Measurements from ENCODE around the gene CLPTM1L.

The CLPTM1L gene

GRCh38 chr5:1344975-1345838 lies at the start of gene CLPTM1L:
CLPTM1L (minus strand) TSS chr5:1345099; CDS start chr5:1344841, 258 bp downstream.
- peak; percentile 94 for DNase-seq

- no peak for DNase-seq
Measured at GRCh38 chr5:1393571-1394501, 48.9 kb upstream of the CLPTM1L start.

GRCh38 chr5:1392801-1393565 lies 48.1 kb upstream of the CLPTM1L start:
- DNase-seq: no peak

DNA sequence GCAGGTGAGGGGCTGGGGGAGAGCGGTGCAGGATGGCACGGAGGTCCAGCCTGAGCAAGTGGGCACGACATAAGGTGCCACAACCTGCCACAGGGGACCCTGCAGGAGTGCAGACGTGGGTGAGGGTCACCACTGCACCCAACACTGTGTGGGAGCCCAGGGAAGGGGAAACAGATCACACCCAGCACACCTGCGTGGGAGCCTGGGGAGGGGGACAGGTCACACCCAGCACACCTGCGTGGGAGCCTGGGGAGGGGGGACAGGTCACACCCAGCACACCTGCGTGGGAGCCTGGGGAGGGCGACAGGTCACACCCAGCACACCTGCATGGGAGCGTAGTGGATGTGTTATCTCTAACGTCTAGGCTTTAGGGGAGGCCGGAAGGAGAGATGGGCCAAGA lies 47.4 kb upstream of the CLPTM1L start:
- DNase-seq: no peak

GRCh38 chr5:1391691-1392090 lies 46.8 kb upstream of the CLPTM1L start:
- no peak for DNase-seq

DNA sequence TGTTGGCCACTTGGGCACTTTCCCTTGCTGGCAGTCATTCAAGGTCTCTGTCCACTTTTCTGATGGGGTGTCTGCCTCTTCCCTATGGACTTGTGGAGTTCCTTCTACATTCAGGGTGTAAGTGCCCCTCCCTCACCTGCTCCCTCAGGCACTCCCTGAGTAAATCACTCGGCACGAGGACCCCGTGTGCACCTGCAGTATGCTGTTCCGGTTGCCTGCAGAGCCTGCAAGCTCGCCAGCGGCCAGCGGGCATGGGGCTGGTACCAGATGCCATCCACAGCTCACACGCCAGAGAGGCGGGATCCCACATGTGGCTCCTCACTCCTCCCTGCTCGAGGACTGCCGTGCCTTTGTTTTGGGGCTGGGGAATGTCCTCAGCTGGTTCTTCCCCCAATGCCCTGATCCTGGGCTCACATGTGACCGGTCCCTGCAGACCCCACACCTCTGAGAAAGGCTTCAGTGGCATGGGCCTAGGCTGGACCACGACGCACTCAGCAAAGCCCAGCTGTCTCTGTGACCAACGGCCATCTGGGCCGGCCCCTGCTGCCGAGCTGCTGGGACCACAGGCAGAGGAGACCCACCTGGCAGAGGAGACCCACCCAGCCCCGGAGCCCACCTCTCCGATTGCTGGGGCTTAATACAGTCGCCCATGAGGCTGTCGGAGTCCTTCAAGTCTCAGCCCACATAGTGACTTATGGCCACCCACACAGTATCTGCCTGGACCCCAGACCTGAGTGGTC lies 46.1 kb upstream of the CLPTM1L start:
- DNase-seq: no peak

- no peak for DNase-seq
Measured at GRCh38 chr5:1390333-1390732, 45.4 kb upstream of the CLPTM1L start.

GRCh38 chr5:1388383-1388967 lies 43.6 kb upstream of the CLPTM1L start:
- DNase-seq: no peak

DNA sequence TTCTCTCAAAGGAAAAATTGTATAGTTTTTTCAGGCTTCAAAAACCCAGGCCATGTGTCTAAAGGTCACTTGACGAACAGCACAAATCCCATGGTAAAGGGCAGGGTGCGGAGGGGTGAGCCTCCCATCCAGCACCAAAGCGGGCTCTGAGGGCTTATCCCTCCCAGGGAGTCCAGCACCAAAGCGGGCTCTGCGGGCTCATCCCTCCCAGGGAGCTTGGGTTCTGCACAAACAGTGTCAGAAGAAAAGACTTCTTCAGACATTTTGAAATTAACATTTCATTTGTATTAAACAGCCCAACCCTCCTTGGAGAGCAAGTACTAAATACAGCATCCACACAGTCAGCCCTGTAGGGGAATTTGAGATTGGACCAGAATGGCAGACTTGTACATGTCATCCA lies 43.0 kb upstream of the CLPTM1L start:
- no peak for DNase-seq

GRCh38 chr5:1387059-1387755 lies 42.3 kb upstream of the CLPTM1L start:
- DNase-seq: no peak

DNA sequence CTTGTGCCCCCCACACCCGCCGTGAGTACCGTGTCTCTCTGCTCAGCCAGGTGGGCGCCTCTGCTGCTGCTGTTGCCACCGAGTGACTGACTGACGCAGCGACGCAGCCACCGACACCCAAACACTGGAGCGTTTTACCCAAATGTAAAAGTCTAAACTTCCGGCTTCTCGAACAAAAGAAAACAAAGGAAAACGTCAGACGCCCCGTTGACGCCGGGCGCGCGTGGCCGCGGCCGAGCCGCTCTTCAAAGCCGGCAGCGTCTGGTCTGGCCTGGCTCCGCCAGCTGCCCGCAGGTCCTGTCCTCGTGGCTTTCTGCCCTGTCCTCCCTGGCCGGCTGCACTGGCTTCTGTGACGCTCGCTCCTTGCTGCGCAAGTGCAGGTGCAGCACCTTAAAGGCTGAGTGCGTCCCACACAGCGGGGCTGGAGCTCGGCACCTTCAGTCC lies 41.4 kb upstream of the CLPTM1L start:
- DNase-seq: peak; percentile 75

DNA sequence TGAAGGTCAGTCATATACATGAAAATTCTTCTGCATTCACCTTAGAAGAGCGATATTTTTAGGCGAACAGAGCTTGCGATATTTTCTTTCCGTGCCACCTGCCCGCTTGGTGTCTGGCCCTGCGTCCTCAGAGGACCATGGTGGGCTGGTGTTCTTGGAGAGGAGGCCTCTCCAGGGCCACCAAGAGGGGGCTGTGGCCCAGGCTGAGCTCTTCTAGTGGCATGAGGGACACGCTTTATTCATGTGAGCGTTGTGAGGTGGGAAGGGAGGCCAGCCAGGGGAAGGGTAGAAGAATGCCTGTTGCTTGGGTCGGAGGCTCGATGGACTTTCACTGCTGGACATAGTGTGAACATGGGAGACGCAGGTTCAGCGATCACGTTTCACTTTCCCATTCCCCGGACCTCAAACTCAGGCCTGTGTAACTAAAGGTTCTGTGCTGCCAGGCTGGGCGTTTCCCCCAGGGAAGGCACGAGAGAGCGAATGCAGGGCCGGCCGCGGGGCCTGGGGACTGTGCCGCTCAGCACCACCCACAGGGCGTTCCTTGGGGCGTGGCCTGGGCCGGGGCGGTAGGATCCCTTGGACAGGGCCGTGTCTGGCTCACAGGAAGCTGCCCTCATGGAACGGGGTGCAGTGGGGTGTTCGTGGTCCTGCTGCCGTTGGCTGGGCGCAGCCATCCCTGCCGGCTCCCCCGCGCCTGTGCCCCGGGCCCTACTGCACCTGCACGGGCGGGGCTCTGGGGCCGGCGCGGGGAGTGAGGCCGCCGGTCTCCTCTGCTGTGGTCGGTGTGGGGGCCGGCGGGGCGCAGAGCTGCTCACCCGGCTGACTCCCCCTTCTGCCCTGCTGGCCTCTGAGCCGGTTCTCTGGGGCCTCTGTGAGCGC lies 40.7 kb upstream of the CLPTM1L start:
- peak; percentile 91 for DNase-seq

DNA sequence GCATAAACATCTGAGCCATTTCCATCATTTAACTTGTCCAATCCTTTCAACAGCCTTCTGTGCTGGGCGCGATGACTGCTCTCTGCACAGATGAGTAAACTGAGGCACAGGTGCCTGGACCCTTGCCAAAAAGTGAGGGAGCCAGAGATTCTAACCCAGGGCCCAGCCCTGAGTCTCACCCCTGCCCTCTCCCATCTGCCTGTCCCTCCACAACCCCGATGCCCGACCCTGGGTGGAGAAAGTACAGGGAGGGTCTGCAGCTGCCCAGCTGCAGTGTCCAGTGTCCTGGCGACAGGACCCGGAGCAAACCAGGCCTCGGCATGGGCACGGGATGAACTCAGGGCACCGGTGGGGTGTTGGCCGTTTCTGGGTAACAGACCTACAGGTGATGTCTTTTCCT lies 39.6 kb upstream of the CLPTM1L start:
- DNase-seq: no peak

GRCh38 chr5:1383886-1384401 lies 39.0 kb upstream of the CLPTM1L start:
- DNase-seq: no peak

DNA sequence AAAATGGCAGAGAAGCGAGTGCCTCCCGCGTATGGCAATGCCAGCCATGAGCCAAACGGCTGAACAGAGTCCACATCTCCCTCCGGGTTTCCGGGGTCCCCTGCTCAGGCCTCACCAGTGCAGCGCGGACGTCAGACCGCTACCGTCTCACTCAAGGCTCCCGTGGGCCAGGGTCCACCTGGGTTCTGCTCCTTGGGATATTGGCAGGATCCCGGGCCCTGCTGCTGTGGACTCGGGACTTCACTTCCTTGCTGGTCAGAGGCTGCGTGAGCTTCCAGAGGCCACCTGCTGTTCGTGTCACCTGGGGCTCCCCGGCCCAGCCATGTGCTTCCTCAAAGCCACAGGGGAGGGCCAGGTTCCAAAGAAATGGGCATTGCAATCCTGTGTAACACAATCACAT lies 38.4 kb upstream of the CLPTM1L start:
- DNase-seq: no peak

DNA sequence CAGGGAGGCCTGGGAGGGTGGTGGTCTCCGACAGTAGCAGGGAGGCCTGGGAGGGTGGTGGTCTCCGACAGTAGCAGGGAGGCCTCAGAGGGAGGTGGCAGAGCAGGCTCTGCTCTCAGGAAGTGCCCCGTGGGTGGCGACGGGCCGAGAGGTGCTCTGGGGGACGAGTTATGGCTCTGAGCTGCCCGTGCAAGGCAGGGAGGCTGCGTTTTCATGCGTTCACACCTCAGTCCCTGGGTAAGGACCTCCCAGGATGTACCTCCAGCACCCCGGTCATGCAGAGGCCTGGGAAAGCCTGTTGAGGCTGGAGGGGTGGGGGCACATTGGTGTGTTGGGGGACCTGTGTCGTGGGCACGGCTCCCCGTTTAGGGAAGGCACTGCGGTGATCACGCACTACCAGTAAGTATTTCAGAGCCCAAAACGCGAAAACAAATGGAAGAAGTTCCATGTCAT lies 37.4 kb upstream of the CLPTM1L start:
- no peak for DNase-seq

- DNase-seq: no peak
Measured at GRCh38 chr5:1381370-1382247, 36.7 kb upstream of the CLPTM1L start.

DNA sequence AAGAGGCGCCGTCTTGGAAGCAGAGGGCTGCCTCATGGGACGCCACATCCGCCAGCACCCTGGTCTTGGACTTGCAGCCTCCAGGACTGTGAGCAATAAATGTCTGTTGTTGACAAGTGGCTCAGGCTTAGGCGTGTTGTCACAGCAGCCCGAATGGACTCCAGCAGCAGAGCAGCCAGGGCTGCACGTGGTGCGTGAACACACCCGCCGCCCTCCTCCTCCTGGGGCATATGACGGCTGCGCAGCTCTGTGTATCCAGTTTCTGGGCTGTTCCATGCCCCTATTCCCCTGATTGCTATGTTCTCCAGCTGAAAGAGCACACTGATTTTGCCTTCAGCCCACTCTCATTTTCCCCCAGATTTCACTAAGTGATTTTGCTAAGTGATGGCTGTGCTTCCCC lies 36.0 kb upstream of the CLPTM1L start:
- DNase-seq: no peak

All from activated CD8-positive, alpha-beta memory T cell treated with anti-CD3 and anti-CD28 coated beads, Interleukin-2, amount 50 U/mL, for 48 hours (primary cell).